ENCODE measurements around the gene CDCP1.
"Not testable (repeated sequence)": the region's sequence is repeated elsewhere in the genome, so short reads cannot be mapped to it uniquely, and the experiment has no call there.

Gene CDCP1

GRCh38 chr3:45056608-45057301, 89.4 kb downstream of the CDCP1 start:
- DNase-seq (ENCODE audit: low read depth in 2 of 2) = no peak

GRCh38 chr3:45055411-45056143, 90.6 kb downstream of the CDCP1 start:
- peak; percentile 47 to 53 for DNase-seq (ENCODE audit: low read depth in 2 of 2)

GRCh38 chr3:45055032-45055410, 91.2 kb downstream of the CDCP1 start:
- peak; percentile 47 to 53 for DNase-seq (ENCODE audit: low read depth in 2 of 2)

- peak; percentile 49 to 57 for DNase-seq (ENCODE audit: low read depth in 2 of 2)
Measured at GRCh38 chr3:45054196-45054857, 91.9 kb downstream of the CDCP1 start.

- DNase-seq (ENCODE audit: low read depth in 2 of 2) = not testable (repeated sequence)
Measured at GRCh38 chr3:45053805-45054195, 92.4 kb downstream of the CDCP1 start.

- DNase-seq (ENCODE audit: low read depth in 2 of 2) = no peak
Measured at GRCh38 chr3:45051685-45052084, 94.5 kb downstream of the CDCP1 start.

GRCh38 chr3:45049807-45050206, 96.4 kb downstream of the CDCP1 start:
- DNase-seq (ENCODE audit: low read depth in 2 of 2) = no peak

GRCh38 chr3:45048244-45048643, 97.9 kb downstream of the CDCP1 start:
- DNase-seq (ENCODE audit: low read depth in 2 of 2) = no peak

- DNase-seq (ENCODE audit: low read depth in 2 of 2) = peak; percentile 80 to 84
Measured at GRCh38 chr3:45043728-45044299, 102.4 kb downstream of the CDCP1 start.

GRCh38 chr3:45042162-45042561, 104.0 kb downstream of the CDCP1 start:
- no peak for DNase-seq (ENCODE audit: low read depth in 2 of 2)

- no peak for DNase-seq (ENCODE audit: low read depth in 2 of 2)
Measured at GRCh38 chr3:45041666-45042065, 104.5 kb downstream of the CDCP1 start.

GRCh38 chr3:45037720-45038455, 108.3 kb downstream of the CDCP1 start:
- DNase-seq (ENCODE audit: low read depth in 2 of 2) = peak; percentile 76 to 78

- no peak for DNase-seq (ENCODE audit: low read depth in 2 of 2)
Measured at GRCh38 chr3:45035441-45036301, 110.5 kb downstream of the CDCP1 start.

- no peak for DNase-seq (ENCODE audit: low read depth in 2 of 2)
Measured at GRCh38 chr3:45034612-45035252, 111.4 kb downstream of the CDCP1 start.

GRCh38 chr3:45033791-45034190, 112.4 kb downstream of the CDCP1 start:
- DNase-seq (ENCODE audit: low read depth in 2 of 2) = no peak
